NCI-H2196 treated with DMSO at 0.1 percent for 48 hours (cell line): Measurements from ENCODE around the gene CMPK1.

ENCODE experiments used
- DNase-seq: peaks from one replicate; lab custom pipeline; 2025; ENCODE audit not compliant: unreplicated experiment; lab: John Stamatoyannopoulos, UW

Gene CMPK1

GRCh38 chr1:47393141-47393540 lies 59.6 kb downstream of the CMPK1 start:
- DNase-seq: no peak

GRCh38 chr1:47395433-47395832 lies 61.8 kb downstream of the CMPK1 start:
- no peak for DNase-seq

GRCh38 chr1:47396671-47397196 lies 63.1 kb downstream of the CMPK1 start:
- no peak for DNase-seq

GRCh38 chr1:47399138-47399845 lies 65.7 kb downstream of the CMPK1 start:
- no peak for DNase-seq

- DNase-seq: no peak
These were observed 66.2 kb downstream of the CMPK1 start for GRCh38 chr1:47399846-47400155.

- DNase-seq: no peak
These were observed 68.2 kb downstream of the CMPK1 start for GRCh38 chr1:47401761-47402160.

GRCh38 chr1:47402591-47402990 lies 69.0 kb downstream of the CMPK1 start:
- DNase-seq: no peak

- DNase-seq: no peak
These were observed 69.8 kb downstream of the CMPK1 start for GRCh38 chr1:47403321-47403910.

GRCh38 chr1:47405697-47406096 lies 72.1 kb downstream of the CMPK1 start:
- no peak for DNase-seq

GRCh38 chr1:47406966-47407365 lies 73.4 kb downstream of the CMPK1 start:
- no peak for DNase-seq

GRCh38 chr1:47407481-47407880 lies 73.9 kb downstream of the CMPK1 start:
- no peak for DNase-seq

- no peak for DNase-seq
These were observed 75.9 kb downstream of the CMPK1 start for GRCh38 chr1:47409311-47410067.

- no peak for DNase-seq
These were observed 76.5 kb downstream of the CMPK1 start for GRCh38 chr1:47410068-47410455.

GRCh38 chr1:47411436-47411835 lies 77.8 kb downstream of the CMPK1 start:
- DNase-seq: no peak

- DNase-seq: no peak
These were observed 78.8 kb downstream of the CMPK1 start for GRCh38 chr1:47412437-47412836.

- DNase-seq: no peak
These were observed 82.2 kb downstream of the CMPK1 start, which contains the start of gene FOXE3 for GRCh38 chr1:47415728-47416318. Gene FOXE3, plus strand, starts transcription at chr1:47416285. Its CDS starts 31 bp downstream, at chr1:47416316.

- DNase-seq: no peak
These were observed 83.0 kb downstream of the CMPK1 start for GRCh38 chr1:47416319-47417169.

GRCh38 chr1:47417170-47418044 lies 83.8 kb downstream of the CMPK1 start:
- no peak for DNase-seq

- DNase-seq: no peak
These were observed 84.5 kb downstream of the CMPK1 start for GRCh38 chr1:47418122-47418521.
